Mesodermal cell (in vitro differentiated cells): ENCODE results near the gene BAIAP2.

Source experiments
- H3K27ac ChIP-seq: 2 replicates; pipeline ENCODE4 v1.7.0; 2013; ENCODE audit warnings: mild to moderate bottlenecking, low read depth, low read length, moderate library complexity; ENCODE audit not compliant: severe bottlenecking
- H3K36me3 ChIP-seq: 2 replicates; pipeline ENCODE4 v1.7.1; 2013; ENCODE audit warnings: mild to moderate bottlenecking, low read length, moderate library complexity; ENCODE audit not compliant: control insufficient read depth, insufficient read depth
- H3K4me1 ChIP-seq: one replicate; pipeline ENCODE4 v1.7.1; 2013; ENCODE audit warnings: mild to moderate bottlenecking, low read length; ENCODE audit not compliant: insufficient read depth, control insufficient read depth, poor library complexity, severe bottlenecking
- H3K4me3 ChIP-seq: 2 replicates; pipeline ENCODE4 v1.7.0; 2013; ENCODE audit warnings: low read length, control low read depth, mild to moderate bottlenecking; ENCODE audit not compliant: insufficient read depth, poor library complexity, severe bottlenecking; ENCODE audit errors: extremely low read depth
- H3K9me3 ChIP-seq: 2 replicates; pipeline ENCODE4 v1.7.1; 2013; ENCODE audit warnings: mild to moderate bottlenecking, low read length, moderate library complexity; ENCODE audit not compliant: control insufficient read depth
- WGBS, 2 experiments: methylation state at CpG; one replicate each; pipeline ENCODE4 v1.1.5; 2013; ENCODE audit warnings: missing lambda C conversion rate in 2 of 2; ENCODE audit not compliant: insufficient coverage in 2 of 2; 5-methylcytosine and 5-hydroxymethylcytosine counted together

The BAIAP2 gene

GRCh38 chr17:81058263-81058871 is 23.4 kb downstream of the BAIAP2 start:
- Histone ChIP-seq H3K9me3 (no peaks in the 10 kb centered on the region), H3K4me3 (no peak overlapping the region), H3K27ac (no peak overlapping the region), H3K4me1 (peaks cover 33% of the 10 kb centered on the region), H3K36me3 (peaks cover 37% of the 10 kb centered on the region)
- 89 to 93% methylated on average over 23 of the region's 23 CpGs for WGBS, 2 experiments

GRCh38 chr17:81059026-81059425 is 24.1 kb downstream of the BAIAP2 start:
- WGBS, 2 experiments = 91 to 98% methylated on average over 15 to 16 of the region's 23 CpGs
- peaks cover 40% of the 10 kb centered on the region for H3K4me1 ChIP-seq
- no peak overlapping the region for H3K4me3 ChIP-seq
- no peaks in the 10 kb centered on the region for H3K9me3 ChIP-seq
- H3K36me3 ChIP-seq = peaks cover 37% of the 10 kb centered on the region
- H3K27ac ChIP-seq = no peak overlapping the region

GRCh38 chr17:81060416-81060815 is 25.5 kb downstream of the BAIAP2 start:
- H3K4me1 ChIP-seq = peaks cover 53% of the 10 kb centered on the region
- no peaks in the 10 kb centered on the region for H3K9me3 ChIP-seq
- H3K36me3 ChIP-seq = peaks cover 31% of the 10 kb centered on the region
- WGBS, 2 experiments = 94 to 98% methylated on average over 9 of the region's 10 CpGs
- H3K4me3 ChIP-seq = no peak overlapping the region
- H3K27ac ChIP-seq = no peak overlapping the region

DNA sequence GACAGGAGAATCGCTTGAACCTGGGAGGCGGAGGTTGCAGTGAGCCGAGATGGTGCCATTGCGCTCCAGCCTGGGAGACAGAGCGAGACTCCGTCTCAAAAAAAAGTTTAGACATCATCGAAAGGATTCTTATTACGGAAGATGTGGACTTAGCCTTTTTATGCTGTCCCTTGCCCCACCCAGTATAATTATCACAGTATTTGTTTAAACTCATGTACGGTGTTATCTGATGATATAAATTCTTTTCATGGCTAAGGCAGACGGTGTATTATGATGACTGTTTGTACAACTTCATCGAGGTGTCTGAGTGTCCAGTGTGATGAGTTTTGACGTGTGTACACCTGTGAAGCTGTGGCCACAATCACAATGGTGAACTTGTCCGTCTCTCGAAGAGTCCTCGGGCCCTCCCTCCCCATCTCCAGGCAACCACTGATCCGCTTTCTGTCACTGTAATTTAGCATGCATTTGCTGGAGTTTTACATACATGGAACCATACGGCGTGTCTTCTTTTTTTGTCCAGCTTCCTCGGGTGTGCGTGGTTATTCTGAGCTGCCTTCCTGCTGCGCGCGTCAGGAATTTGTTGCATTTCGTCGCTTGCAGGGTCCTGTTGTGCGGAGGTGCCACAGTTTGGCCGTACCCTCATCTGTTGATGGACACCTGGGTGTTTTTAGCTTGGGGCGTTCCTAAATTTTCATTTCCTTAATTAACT is 26.2 kb downstream of the BAIAP2 start:
- Histone ChIP-seq H3K27ac (no peak overlapping the region), H3K4me3 (no peak overlapping the region), H3K9me3 (no peaks in the 10 kb centered on the region), H3K36me3 (peaks cover 26% of the 10 kb centered on the region), H3K4me1 (peaks cover 53% of the 10 kb centered on the region)
- 96 to 97% methylated on average over 21 to 25 of the region's 28 CpGs for WGBS, 2 experiments

DNA sequence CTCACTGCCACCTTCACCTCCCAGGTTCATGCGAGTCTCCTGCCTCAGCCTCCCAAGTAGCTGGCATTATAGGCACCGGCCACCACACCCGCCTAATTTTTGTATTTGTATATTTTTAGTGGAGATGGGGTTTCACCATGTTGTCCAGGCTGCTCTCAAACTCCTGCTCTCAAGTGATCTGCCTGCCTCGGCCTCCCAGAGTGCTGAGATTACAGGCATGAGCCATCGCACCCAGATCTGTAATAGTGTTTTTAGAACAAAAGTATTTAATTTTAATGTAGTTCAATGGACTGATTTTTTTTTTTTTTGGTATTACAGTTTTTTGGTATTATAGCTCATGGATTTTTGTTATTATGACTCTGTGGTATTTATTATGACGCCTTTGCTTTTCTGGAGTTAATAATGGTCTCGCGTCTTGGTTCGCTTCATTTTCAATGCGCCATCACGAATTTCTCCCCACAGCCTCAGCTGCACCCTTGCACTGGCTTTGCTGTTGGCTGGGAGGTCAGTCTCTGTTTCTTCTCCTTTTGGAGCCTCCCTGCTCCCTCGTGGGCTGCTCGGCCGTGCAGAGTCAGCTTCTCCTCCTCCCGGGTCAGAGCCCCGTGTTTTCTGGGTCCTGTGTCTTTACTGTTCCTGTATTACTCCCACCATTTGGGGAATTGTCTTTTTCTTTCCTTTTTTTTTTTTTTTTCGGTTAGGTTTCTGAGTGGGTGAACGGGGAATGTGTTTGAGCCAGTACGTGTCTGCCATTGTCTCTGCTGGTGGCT is 27.2 kb downstream of the BAIAP2 start:
- Histone ChIP-seq H3K36me3 (peaks cover 22% of the 10 kb centered on the region), H3K4me1 (peaks cover 43% of the 10 kb centered on the region), H3K4me3 (no peak overlapping the region), H3K9me3 (no peaks in the 10 kb centered on the region), H3K27ac (no peak overlapping the region)
- 93 to 98% methylated on average over 11 to 15 of the region's 19 CpGs for WGBS, 2 experiments

GRCh38 chr17:81063106-81064093 is 28.4 kb downstream of the BAIAP2 start:
- peaks cover 31% of the 10 kb centered on the region for H3K4me1 ChIP-seq
- no peak overlapping the region for H3K4me3 ChIP-seq
- 90 to 92% methylated on average over 18 to 20 of the region's 22 CpGs for WGBS, 2 experiments
- H3K36me3 ChIP-seq = peaks cover 18% of the 10 kb centered on the region
- no peaks in the 10 kb centered on the region for H3K9me3 ChIP-seq
- H3K27ac ChIP-seq = no peak overlapping the region

- Histone ChIP-seq H3K27ac (peak overlapping the region; percentile 68), H3K36me3 (peaks cover 6% of the 10 kb centered on the region), H3K4me1 (peaks cover 31% of the 10 kb centered on the region), H3K4me3 (no peak overlapping the region), H3K9me3 (no peaks in the 10 kb centered on the region)
- WGBS, 2 experiments = 76 to 79% methylated on average over 17 to 19 of the region's 19 CpGs
Measured at GRCh38 chr17:81064678-81065475, 29.9 kb downstream of the BAIAP2 start.

- Histone ChIP-seq H3K27ac (no peak overlapping the region), H3K4me1 (peaks cover 31% of the 10 kb centered on the region), H3K36me3 (peaks cover 2% of the 10 kb centered on the region), H3K9me3 (no peaks in the 10 kb centered on the region), H3K4me3 (no peak overlapping the region)
- 91 to 94% methylated on average over 9 to 10 of the region's 10 CpGs for WGBS, 2 experiments
Measured at GRCh38 chr17:81065500-81065899, 30.5 kb downstream of the BAIAP2 start.

DNA sequence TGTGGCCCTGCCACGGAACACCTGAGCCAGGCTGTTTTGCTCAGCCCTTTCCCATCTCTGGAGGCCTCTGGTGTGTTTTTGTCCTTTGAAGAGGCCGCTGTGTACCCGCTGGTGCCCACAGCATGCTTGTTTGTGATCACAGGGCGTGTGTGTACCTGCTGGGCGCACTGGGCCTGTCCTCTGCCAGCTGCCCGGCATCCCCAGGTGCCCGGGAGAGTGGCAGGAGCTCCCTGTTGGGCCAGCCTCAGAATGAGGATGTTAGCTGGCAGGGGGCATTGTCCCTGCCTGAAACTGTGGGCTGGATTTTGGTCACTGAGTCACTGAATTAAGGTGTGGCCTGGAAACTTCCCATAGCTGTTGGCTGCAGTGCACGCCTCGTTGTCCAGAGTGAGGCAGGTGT is 31.1 kb downstream of the BAIAP2 start:
- Histone ChIP-seq H3K36me3 (peaks cover under 1% of the 10 kb centered on the region), H3K27ac (no peak overlapping the region), H3K4me3 (no peak overlapping the region), H3K4me1 (peaks cover 31% of the 10 kb centered on the region), H3K9me3 (no peaks in the 10 kb centered on the region)
- WGBS, 2 experiments = 92 to 97% methylated on average over 8 to 9 of the region's 9 CpGs
